Mucosa of stomach (tissue), 1 donor: Measurements from ENCODE around the gene ISX.

Experiments
- H3K27me3 ChIP-seq: one replicate; pipeline ENCODE4 v1.7.0; 2013; ENCODE audit warnings: mild to moderate bottlenecking, low read length; ENCODE audit not compliant: control insufficient read depth, insufficient read depth
- H3K36me3 ChIP-seq: one replicate; pipeline ENCODE4 v1.7.0; 2013; ENCODE audit warnings: low read length; ENCODE audit not compliant: control insufficient read depth, insufficient read depth
- H3K4me1 ChIP-seq: one replicate; pipeline ENCODE4 v1.7.0; 2013; ENCODE audit warnings: mild to moderate bottlenecking, low read length; ENCODE audit not compliant: control insufficient read depth, insufficient read depth
- H3K4me3 ChIP-seq: one replicate; pipeline ENCODE4 v1.7.0; 2013; ENCODE audit warnings: low read length
- H3K9ac ChIP-seq: one replicate; pipeline ENCODE4 v1.7.0; 2013; ENCODE audit warnings: mild to moderate bottlenecking, low read length, moderate library complexity
- H3K9me3 ChIP-seq: one replicate; pipeline ENCODE4 v1.7.0; 2013; ENCODE audit warnings: mild to moderate bottlenecking, low read length, moderate library complexity; ENCODE audit not compliant: control insufficient read depth
- donor health status: Pancreatic carcinoma.

ISX gene

GRCh38 chr22:35115515-35115914 lies 49.6 kb downstream of the ISX start:
- H3K9me3 ChIP-seq, result no peaks in the 10 kb centered on the region
- no peak overlapping the region for H3K4me3 ChIP-seq
- peaks cover 16% of the 10 kb centered on the region for H3K4me1 ChIP-seq
- H3K27me3 ChIP-seq, result peaks cover 2% of the 10 kb centered on the region
- H3K9ac ChIP-seq, result no peak overlapping the region
- no peaks in the 10 kb centered on the region for H3K36me3 ChIP-seq

GRCh38 chr22:35116269-35116668 lies 50.3 kb downstream of the ISX start:
- H3K4me3 ChIP-seq, result no peak overlapping the region
- H3K36me3 ChIP-seq, result no peaks in the 10 kb centered on the region
- H3K27me3 ChIP-seq, result peaks cover 2% of the 10 kb centered on the region
- no peak overlapping the region for H3K9ac ChIP-seq
- H3K9me3 ChIP-seq, result no peaks in the 10 kb centered on the region
- peaks cover 16% of the 10 kb centered on the region for H3K4me1 ChIP-seq

GRCh38 chr22:35116817-35117216 lies 50.9 kb downstream of the ISX start:
- H3K9ac ChIP-seq, result no peak overlapping the region
- H3K4me3 ChIP-seq, result no peak overlapping the region
- H3K36me3 ChIP-seq, result no peaks in the 10 kb centered on the region
- H3K4me1 ChIP-seq, result peaks cover 16% of the 10 kb centered on the region
- peaks cover 2% of the 10 kb centered on the region for H3K27me3 ChIP-seq
- H3K9me3 ChIP-seq, result no peaks in the 10 kb centered on the region

- Histone ChIP-seq H3K4me1 (peaks cover 16% of the 10 kb centered on the region), H3K27me3 (peaks cover 2% of the 10 kb centered on the region), H3K36me3 (no peaks in the 10 kb centered on the region), H3K9me3 (no peaks in the 10 kb centered on the region), H3K9ac (no peak overlapping the region), H3K4me3 (no peak overlapping the region)
Observed at GRCh38 chr22:35119494-35119893, 53.5 kb downstream of the ISX start.

- Histone ChIP-seq H3K4me3 (no peak overlapping the region), H3K9ac (no peak overlapping the region), H3K9me3 (no peaks in the 10 kb centered on the region), H3K36me3 (no peaks in the 10 kb centered on the region), H3K27me3 (peaks cover 3% of the 10 kb centered on the region), H3K4me1 (peaks cover 7% of the 10 kb centered on the region)
Observed at GRCh38 chr22:35124691-35125219, 58.8 kb downstream of the ISX start.

- Histone ChIP-seq H3K36me3 (no peaks in the 10 kb centered on the region), H3K27me3 (peaks cover 3% of the 10 kb centered on the region)
Observed at GRCh38 chr22:35126993-35127392, 61.0 kb downstream of the ISX start.

GRCh38 chr22:35128637-35129036 lies 62.7 kb downstream of the ISX start:
- no peaks in the 10 kb centered on the region for H3K9me3 ChIP-seq
- H3K27me3 ChIP-seq, result peaks cover 3% of the 10 kb centered on the region
- no peak overlapping the region for H3K9ac ChIP-seq
- no peaks in the 10 kb centered on the region for H3K36me3 ChIP-seq
- peaks cover 24% of the 10 kb centered on the region for H3K4me1 ChIP-seq
- no peak overlapping the region for H3K4me3 ChIP-seq

More at GRCh38 chr22:35126993-35127392, 61.0 kb downstream of the ISX start:
- Histone ChIP-seq H3K4me1 (peaks cover 13% of the 10 kb centered on the region), H3K9ac (no peak overlapping the region), H3K4me3 (no peak overlapping the region), H3K9me3 (no peaks in the 10 kb centered on the region)

GRCh38 chr22:35131525-35132000 lies 65.6 kb downstream of the ISX start:
- H3K36me3 ChIP-seq, result no peaks in the 10 kb centered on the region
- H3K9ac ChIP-seq, result no peak overlapping the region
- no peak overlapping the region for H3K4me3 ChIP-seq
- peaks cover 3% of the 10 kb centered on the region for H3K27me3 ChIP-seq
- H3K9me3 ChIP-seq, result no peaks in the 10 kb centered on the region
- H3K4me1 ChIP-seq, result peaks cover 49% of the 10 kb centered on the region

GRCh38 chr22:35132568-35132967 lies 66.6 kb downstream of the ISX start:
- Histone ChIP-seq H3K27me3 (peaks cover 3% of the 10 kb centered on the region), H3K4me1 (peaks cover 49% of the 10 kb centered on the region), H3K36me3 (no peaks in the 10 kb centered on the region), H3K9me3 (no peaks in the 10 kb centered on the region), H3K4me3 (no peak overlapping the region), H3K9ac (no peak overlapping the region)

GRCh38 chr22:35133702-35134380 lies 67.9 kb downstream of the ISX start:
- H3K27me3 ChIP-seq, result peaks cover 3% of the 10 kb centered on the region
- H3K4me1 ChIP-seq, result peaks cover 49% of the 10 kb centered on the region
- no peaks in the 10 kb centered on the region for H3K36me3 ChIP-seq
- H3K9ac ChIP-seq, result no peak overlapping the region
- no peak overlapping the region for H3K4me3 ChIP-seq
- H3K9me3 ChIP-seq, result no peaks in the 10 kb centered on the region

GRCh38 chr22:35134637-35135036 lies 68.7 kb downstream of the ISX start:
- Histone ChIP-seq H3K27me3 (no peaks in the 10 kb centered on the region), H3K4me3 (no peak overlapping the region), H3K9ac (no peak overlapping the region), H3K4me1 (peaks cover 49% of the 10 kb centered on the region), H3K9me3 (no peaks in the 10 kb centered on the region), H3K36me3 (no peaks in the 10 kb centered on the region)

- Histone ChIP-seq H3K9me3 (no peaks in the 10 kb centered on the region), H3K27me3 (no peaks in the 10 kb centered on the region), H3K9ac (no peak overlapping the region), H3K4me1 (peaks cover 49% of the 10 kb centered on the region), H3K4me3 (no peak overlapping the region), H3K36me3 (no peaks in the 10 kb centered on the region)
Observed at GRCh38 chr22:35135165-35135564, 69.2 kb downstream of the ISX start.
